Hepatocyte (in vitro differentiated cells): ENCODE measurements around the gene CPOX. TPM values are rescaled to one million over a fixed set of nuclear protein-coding genes. Genes with fewer than 3 reads are reported as not detected.
"Not testable (repeated sequence)": the region's sequence is repeated elsewhere in the genome, so short reads cannot be mapped to it uniquely, and the experiment has no call there.

Source experiments
- DNase-seq: peaks from one replicate; pipeline ENCODE4 v3.0.0-alpha.2; 2016; ENCODE audit warnings: low spot score
- H2AFZ ChIP-seq: fragments of 200-600 bp; sonication (generic); 2 replicates; pipeline ENCODE4 v1.6.0; 2016; ENCODE audit warnings: antibody characterized with exemption, mild to moderate bottlenecking
- H3K27ac ChIP-seq: fragments of 200-600 bp; sonication (generic); 2 replicates; pipeline ENCODE4 v1.5.1; 2016; ENCODE audit warnings: mild to moderate bottlenecking
- H3K27me3 ChIP-seq: fragments of 200-600 bp; sonication (generic); 2 replicates; pipeline ENCODE4 v1.6.1; 2016
- H3K36me3 ChIP-seq: fragments of 200-600 bp; sonication (generic); replicated peaks from 2 replicates; pipeline ENCODE4 v1.5.1; 2016; ENCODE audit warnings: low read depth; ENCODE audit not compliant: insufficient read depth
- H3K4me1 ChIP-seq: fragments of 200-600 bp; sonication (generic); 2 replicates; pipeline ENCODE4 v1.5.1; 2016; ENCODE audit warnings: mild to moderate bottlenecking, moderate library complexity; ENCODE audit not compliant: insufficient read depth
- H3K4me2 ChIP-seq: fragments of 200-600 bp; sonication (generic); 2 replicates; pipeline ENCODE4 v1.6.0; 2016
- H3K4me3 ChIP-seq: fragments of 200-600 bp; sonication (generic); 2 replicates; pipeline ENCODE4 v1.5.1; 2016; ENCODE audit warnings: mild to moderate bottlenecking
- H3K79me2 ChIP-seq: fragments of 200-600 bp; sonication (generic); 2 replicates; pipeline ENCODE4 v1.6.0; 2017; ENCODE audit warnings: mild to moderate bottlenecking
- H3K9me2 ChIP-seq: fragments of 200-600 bp; sonication (generic); replicated peaks from 2 replicates; pipeline ENCODE4 v1.6.0; 2017; ENCODE audit warnings: mild to moderate bottlenecking; ENCODE audit not compliant: insufficient read depth
- H3K9me3 ChIP-seq: fragments of 200-600 bp; sonication (generic); 2 replicates; pipeline ENCODE4 v1.5.1; 2016; ENCODE audit warnings: low read depth, mild to moderate bottlenecking
- H4K20me1 ChIP-seq: fragments of 200-600 bp; sonication (generic); 2 replicates; pipeline ENCODE4 v1.6.0; 2016; ENCODE audit warnings: mild to moderate bottlenecking; ENCODE audit not compliant: insufficient read depth, poor library complexity, severe bottlenecking
- EZH2 ChIP-seq: fragments of 200-600 bp; sonication (generic); IDR thresholded peaks from 2 replicates; pipeline ENCODE4 v1.6.1; 2016; ENCODE audit warnings: antibody characterized with exemption, mild to moderate bottlenecking, borderline replicate concordance
- EZH2phosphoT487 ChIP-seq: fragments of 200-600 bp; sonication (generic); IDR thresholded peaks from one replicate; pipeline ENCODE4 v1.6.1; 2018; ENCODE audit warnings: antibody characterized with exemption, mild to moderate bottlenecking, low read depth, moderate library complexity; ENCODE audit not compliant: unreplicated experiment, severe bottlenecking
- WGBS: methylation state at CpG from one replicate; pipeline ENCODE4 v1.1.6; 2016; ENCODE audit warnings: low lambda C conversion rate; ENCODE audit errors: missing lambda C conversion rate; 5-methylcytosine and 5-hydroxymethylcytosine counted together
- polyA plus RNA-seq: library from polyadenylated mRNA; unstranded; fragments of >200 nt; fragmentation: Nextera tagmentation; extraction: Ambion mirVana; gene quantifications from 2 replicates; pipeline ENCODE4 v1.2.1, GENCODE V29; 2016
- total RNA-seq: library from RNA; depleted of rRNA; stranded (reverse); fragments of >200 nt; gene quantifications from 2 replicates; pipeline ENCODE4 v1.2.3, GENCODE V29; 2014
- TF ChIP-seq, protein P1 (sequence below): fragments of 200-600 bp; sonication (generic); IDR thresholded peaks from 2 replicates; pipeline ENCODE4 v1.5.1; 2016; ENCODE audit warnings: antibody characterized with exemption, mild to moderate bottlenecking; ENCODE audit not compliant: poor library complexity

The CPOX gene
- total and polyA plus RNA-seq, 2 experiments from 2014 or later = 14.3 to 30.1 TPM

- DNase-seq = no peak
- WGBS = 98% methylated on average over 2 of the region's 2 CpGs
- no peaks in the 10 kb centered on the region for H3K27me3 ChIP-seq
- H4K20me1 ChIP-seq = no peaks in the 10 kb centered on the region
- no peak overlapping the region for H3K4me2 ChIP-seq
- TF ChIP-seq EZH2phosphoT487 (no peak), EZH2 (no peak)
- H3K9me3 ChIP-seq = no peaks in the 10 kb centered on the region
- H3K9me2 ChIP-seq = no peaks in the 10 kb centered on the region
- no peaks in the 10 kb centered on the region for H3K4me1 ChIP-seq
- no peaks in the 10 kb centered on the region for H3K36me3 ChIP-seq
- H3K79me2 ChIP-seq = no peaks in the 10 kb centered on the region
- H3K4me3 ChIP-seq = no peak overlapping the region
- no peak overlapping the region for H3K27ac ChIP-seq
- H2AFZ ChIP-seq = no peak overlapping the region
Measured at GRCh38 chr3:98560911-98561310, 32.5 kb downstream of the CPOX start.

GRCh38 chr3:98559769-98560168, 33.6 kb downstream of the CPOX start:
- not testable (repeated sequence) for DNase-seq, H3K9me3 ChIP-seq, H3K4me1 ChIP-seq, H3K79me2 ChIP-seq, H4K20me1 ChIP-seq, H3K4me2 ChIP-seq, H3K27me3 ChIP-seq, H3K9me2 ChIP-seq, H2AFZ ChIP-seq, H3K4me3 ChIP-seq, H3K36me3 ChIP-seq, H3K27ac ChIP-seq
- 93% methylated on average over 2 of the region's 2 CpGs for WGBS

GRCh38 chr3:98558100-98558827, 35.1 kb downstream of the CPOX start:
- no peaks in the 10 kb centered on the region for H4K20me1 ChIP-seq

GRCh38 chr3:98557324-98558010, 35.9 kb downstream of the CPOX start:
- WGBS = 79% methylated on average over 4 of the region's 4 CpGs
- no peak overlapping the region for H2AFZ ChIP-seq
- H4K20me1 ChIP-seq = no peaks in the 10 kb centered on the region
- TF ChIP-seq EZH2 = no peak
- TF ChIP-seq, protein P1, sequence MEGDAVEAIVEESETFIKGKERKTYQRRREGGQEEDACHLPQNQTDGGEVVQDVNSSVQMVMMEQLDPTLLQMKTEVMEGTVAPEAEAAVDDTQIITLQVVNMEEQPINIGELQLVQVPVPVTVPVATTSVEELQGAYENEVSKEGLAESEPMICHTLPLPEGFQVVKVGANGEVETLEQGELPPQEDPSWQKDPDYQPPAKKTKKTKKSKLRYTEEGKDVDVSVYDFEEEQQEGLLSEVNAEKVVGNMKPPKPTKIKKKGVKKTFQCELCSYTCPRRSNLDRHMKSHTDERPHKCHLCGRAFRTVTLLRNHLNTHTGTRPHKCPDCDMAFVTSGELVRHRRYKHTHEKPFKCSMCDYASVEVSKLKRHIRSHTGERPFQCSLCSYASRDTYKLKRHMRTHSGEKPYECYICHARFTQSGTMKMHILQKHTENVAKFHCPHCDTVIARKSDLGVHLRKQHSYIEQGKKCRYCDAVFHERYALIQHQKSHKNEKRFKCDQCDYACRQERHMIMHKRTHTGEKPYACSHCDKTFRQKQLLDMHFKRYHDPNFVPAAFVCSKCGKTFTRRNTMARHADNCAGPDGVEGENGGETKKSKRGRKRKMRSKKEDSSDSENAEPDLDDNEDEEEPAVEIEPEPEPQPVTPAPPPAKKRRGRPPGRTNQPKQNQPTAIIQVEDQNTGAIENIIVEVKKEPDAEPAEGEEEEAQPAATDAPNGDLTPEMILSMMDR = no peak
- no peak for TF ChIP-seq EZH2phosphoT487
- H3K4me2 ChIP-seq = no peak overlapping the region
- no peak overlapping the region for H3K4me3 ChIP-seq
- no peaks in the 10 kb centered on the region for H3K4me1 ChIP-seq
- H3K27me3 ChIP-seq = no peaks in the 10 kb centered on the region
- no peak for DNase-seq
- H3K9me3 ChIP-seq = no peaks in the 10 kb centered on the region
- H3K27ac ChIP-seq = no peak overlapping the region
- H3K36me3 ChIP-seq = no peaks in the 10 kb centered on the region
- no peaks in the 10 kb centered on the region for H3K79me2 ChIP-seq
- no peaks in the 10 kb centered on the region for H3K9me2 ChIP-seq

More at GRCh38 chr3:98558100-98558827, 35.1 kb downstream of the CPOX start:
- H3K27me3 ChIP-seq = no peaks in the 10 kb centered on the region
- H2AFZ ChIP-seq = no peak overlapping the region
- no peaks in the 10 kb centered on the region for H3K9me3 ChIP-seq
- DNase-seq = no peak
- no peaks in the 10 kb centered on the region for H3K79me2 ChIP-seq
- 85% methylated on average over 6 of the region's 6 CpGs for WGBS
- no peak overlapping the region for H3K27ac ChIP-seq
- H3K36me3 ChIP-seq = no peaks in the 10 kb centered on the region
- no peaks in the 10 kb centered on the region for H3K9me2 ChIP-seq
- no peaks in the 10 kb centered on the region for H3K4me1 ChIP-seq
- TF ChIP-seq EZH2 (no peak), EZH2phosphoT487 (no peak)
- TF ChIP-seq, protein P1 = no peak
- no peak overlapping the region for H3K4me2 ChIP-seq
- H3K4me3 ChIP-seq = no peak overlapping the region
